Gastrocnemius medialis (tissue), 4 donors: ENCODE results near the gene OR51L1. TPM values are rescaled to one million over a fixed set of nuclear protein-coding genes. Genes with fewer than 3 reads are reported as not detected.

Source experiments
- ATAC-seq, 2 donors: fragments of 150-250 bp; one replicate each; pipeline ENCODE4 v1.9.1; 2016
- DNase-seq, 2 donors: peaks; one replicate each; pipeline ENCODE4 v3.0.0-alpha.2; 2019
- H3K27ac ChIP-seq, 4 donors: fragments of 200-600 bp; sonication (generic); 1 replicate in 1 of 4; 2 replicates in 3 of 4; pipeline ENCODE4 v1.5.1; 2016 to 2018; ENCODE audit warnings: mild to moderate bottlenecking in 2 of 4, moderate library complexity in 1 of 4
- H3K27me3 ChIP-seq, 3 donors: fragments of 200-600 bp; sonication (generic) in 2 of 3; 1 replicate in 1 of 3; 2 replicates in 2 of 3; pipeline versions ENCODE4 v1.5.1 to v1.6.0; 2016 to 2019; ENCODE audit warnings: mild to moderate bottlenecking in 1 of 3, moderate library complexity in 1 of 3
- H3K36me3 ChIP-seq, 2 donors: fragments of 200-600 bp; sonication (generic) in 1 of 2; one replicate each; pipeline ENCODE4 v1.5.1; 2017 to 2018
- H3K4me1 ChIP-seq, 2 donors: fragments of 200-600 bp; sonication (generic) in 1 of 2; one replicate each; pipeline ENCODE4 v1.5.1; 2016 to 2017; ENCODE audit warnings: mild to moderate bottlenecking in 2 of 2
- H3K4me3 ChIP-seq, 4 donors: fragments of 200-600 bp; sonication (generic) in 3 of 4; 1 replicate in 1 of 4; 2 replicates in 3 of 4; pipeline ENCODE4 v1.5.1; 2016 to 2019; ENCODE audit warnings: mild to moderate bottlenecking in 2 of 4
- H3K9me3 ChIP-seq, 3 donors: fragments of 200-600 bp; sonication (generic) in 2 of 3; 1 replicate in 1 of 3; 2 replicates in 2 of 3; pipeline ENCODE4 v1.5.1; 2016 to 2019
- CTCF ChIP-seq, 5 experiments: fragments of 450-650 bp in 3 of 5; fragments of 200-600 bp in 2 of 5; sonication (generic) in 2 of 5; IDR thresholded peaks in 4 of 5; conservative IDR thresholded peaks in 1 of 5; 1 replicate in 4 of 5; 2 replicates in 1 of 5; pipeline ENCODE4 v1.5.1; 2016 to 2019; ENCODE audit warnings: antibody characterized with exemption in 5 of 5, mild to moderate bottlenecking in 3 of 5, moderate library complexity in 3 of 5
- POLR2A ChIP-seq, 2 donors: fragments of 450-650 bp; IDR thresholded peaks; one replicate each; pipeline ENCODE4 v1.6.1; 2017; ENCODE audit warnings: antibody characterized with exemption in 2 of 2, mild to moderate bottlenecking in 2 of 2, moderate library complexity in 2 of 2
- in situ Hi-C, 4 donors: fragments of 200-750 bp; cut with MboI; loops; one replicate each; pipeline versions ENCODE4 v1.15.0 to v1.8.0; 2017; ENCODE audit warnings: low sequenced_read_pairs in 4 of 4
- intact Hi-C: fragments of 100-400 bp; cut with DNase I; formaldehyde crosslinking; loops from one replicate; pipeline ENCODE4 v1.15.1; 2023; ENCODE audit warnings: low total_unique reads
- total RNA-seq, 4 donors: library from RNA; depleted of rRNA; stranded (reverse); fragments of >200 nt; gene quantifications; one replicate each; pipeline versions ENCODE4 v1.1.0 to v1.2.3, GENCODE V29; 2016

OR51L1 gene
- total RNA-seq, 4 donors from 2014 or later: not detected

GRCh38 chr11:5040876-5041275 is 46.2 kb downstream of the OR51L1 start:
- Histone ChIP-seq H3K27ac (no peak overlapping the region), H3K9me3 (no peaks in the 10 kb centered on the region), H3K4me3 (no peak overlapping the region), H3K36me3 (no peaks in the 10 kb centered on the region), H3K4me1 (no peaks in the 10 kb centered on the region), H3K27me3 (no peaks in the 10 kb centered on the region)
- in situ Hi-C loops (no loop called here), intact Hi-C loops (no loop called here)
- ATAC-seq: no peak
- no peak for TF ChIP-seq CTCF (IDR thresholded peaks at IDR 0.05 in 4 of 5, conservative IDR thresholded peaks at IDR 0.05 in 1 of 5)
- TF ChIP-seq POLR2A (IDR thresholded peaks at IDR 0.05): no peak
- DNase-seq: no peak

- Histone ChIP-seq H3K36me3 (no peaks in the 10 kb centered on the region), H3K4me1 (no peaks in the 10 kb centered on the region), H3K27ac (no peak overlapping the region), H3K4me3 (no peak overlapping the region), H3K9me3 (no peaks in the 10 kb centered on the region), H3K27me3 (no peaks in the 10 kb centered on the region)
- intact Hi-C loops (no loop called here), in situ Hi-C loops (no loop called here)
- ATAC-seq (no peak), DNase-seq (no peak)
- TF ChIP-seq CTCF (IDR thresholded peaks at IDR 0.05 in 4 of 5, conservative IDR thresholded peaks at IDR 0.05 in 1 of 5) (no peak), POLR2A (IDR thresholded peaks at IDR 0.05) (no peak)
These were observed 47.4 kb downstream of the OR51L1 start for GRCh38 chr11:5042091-5042490.

GRCh38 chr11:5043380-5043779 is 48.7 kb downstream of the OR51L1 start:
- in situ Hi-C loops: no loop called here
- TF ChIP-seq CTCF (IDR thresholded peaks at IDR 0.05 in 4 of 5, conservative IDR thresholded peaks at IDR 0.05 in 1 of 5) (no peak), POLR2A (IDR thresholded peaks at IDR 0.05) (no peak)

GRCh38 chr11:5046226-5046625 is 51.6 kb downstream of the OR51L1 start, which contains the start of gene OR52J3:
Gene OR52J3 (plus strand): TSS chr11:5046526. CDS start chr11:5046526, 0 bp downstream.
- no peak for TF ChIP-seq POLR2A (IDR thresholded peaks at IDR 0.05)
- TF ChIP-seq CTCF (IDR thresholded peaks at IDR 0.05 in 4 of 5, conservative IDR thresholded peaks at IDR 0.05 in 1 of 5): no peak
- intact Hi-C loops (no loop called here), in situ Hi-C loops (no loop called here)
- no peaks in the 10 kb centered on the region for H3K4me1 ChIP-seq
- no peaks in the 10 kb centered on the region for H3K36me3 ChIP-seq
- H3K27ac ChIP-seq: no peak within 1 kb of the TSS
- no peaks in the 10 kb centered on the region for H3K9me3 ChIP-seq
- ATAC-seq: no peak
- no peaks in the 10 kb centered on the region for H3K27me3 ChIP-seq
- DNase-seq: no peak
- H3K4me3 ChIP-seq: no peak within 1 kb of the TSS

More at GRCh38 chr11:5043380-5043779, 48.7 kb downstream of the OR51L1 start:
- intact Hi-C loops: no loop called here
- H3K27ac ChIP-seq: no peak overlapping the region
- no peak for ATAC-seq
- no peaks in the 10 kb centered on the region for H3K4me1 ChIP-seq
- no peaks in the 10 kb centered on the region for H3K27me3 ChIP-seq
- H3K9me3 ChIP-seq: no peaks in the 10 kb centered on the region
- H3K36me3 ChIP-seq: no peaks in the 10 kb centered on the region
- DNase-seq: no peak
- no peak overlapping the region for H3K4me3 ChIP-seq

GRCh38 chr11:5046754-5047330 is 52.2 kb downstream of the OR51L1 start:
- H3K9me3 ChIP-seq: no peaks in the 10 kb centered on the region
- no peak overlapping the region for H3K27ac ChIP-seq
- H3K27me3 ChIP-seq: no peaks in the 10 kb centered on the region
- DNase-seq (no peak), ATAC-seq (no peak)
- no peak overlapping the region for H3K4me3 ChIP-seq
- H3K4me1 ChIP-seq: no peaks in the 10 kb centered on the region
- intact Hi-C loops: no loop called here
- TF ChIP-seq POLR2A (IDR thresholded peaks at IDR 0.05): no peak
- no peak for TF ChIP-seq CTCF (IDR thresholded peaks at IDR 0.05 in 4 of 5, conservative IDR thresholded peaks at IDR 0.05 in 1 of 5)
- H3K36me3 ChIP-seq: no peaks in the 10 kb centered on the region
- in situ Hi-C loops: no loop called here
